ENCODE results near the gene PDCL3. TPM values are rescaled to one million over a fixed set of nuclear protein-coding genes. Genes with fewer than 3 reads are reported as not detected.
A peak's percentile ranks its signal among the peaks of the same experiment; 100 is the strongest.

PDCL3 gene
- polyA plus RNA-seq, 3 donors = 41.7 to 44.2 (median 42.4) TPM

DNA sequence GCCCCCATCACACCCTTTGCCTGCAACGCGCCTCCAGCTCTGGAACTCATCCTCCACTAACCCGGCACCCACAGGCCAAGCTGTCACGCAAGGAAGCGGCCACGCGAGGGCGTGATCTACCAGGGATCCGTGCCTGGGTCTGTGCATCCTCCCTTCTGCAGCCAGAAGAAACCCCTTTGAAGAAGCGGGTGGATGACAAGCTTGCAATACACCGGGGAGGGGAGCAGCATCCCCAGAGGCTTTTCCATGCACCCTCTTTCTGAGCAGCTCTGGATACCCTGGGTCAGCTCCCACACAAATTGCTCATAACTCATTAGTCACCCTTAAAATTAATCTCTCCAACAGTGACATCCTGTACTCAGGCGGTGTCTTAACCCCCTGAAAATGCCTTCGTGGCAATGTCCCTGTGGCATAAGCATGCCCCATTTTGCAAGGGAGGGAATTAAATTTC is 47.6 kb downstream of the PDCL3 start:
- DNase-seq (ENCODE audit: low read depth in 3 of 3, low spot score in 2 of 3) = peak in 1 of 3 donors; percentile 38

DNA sequence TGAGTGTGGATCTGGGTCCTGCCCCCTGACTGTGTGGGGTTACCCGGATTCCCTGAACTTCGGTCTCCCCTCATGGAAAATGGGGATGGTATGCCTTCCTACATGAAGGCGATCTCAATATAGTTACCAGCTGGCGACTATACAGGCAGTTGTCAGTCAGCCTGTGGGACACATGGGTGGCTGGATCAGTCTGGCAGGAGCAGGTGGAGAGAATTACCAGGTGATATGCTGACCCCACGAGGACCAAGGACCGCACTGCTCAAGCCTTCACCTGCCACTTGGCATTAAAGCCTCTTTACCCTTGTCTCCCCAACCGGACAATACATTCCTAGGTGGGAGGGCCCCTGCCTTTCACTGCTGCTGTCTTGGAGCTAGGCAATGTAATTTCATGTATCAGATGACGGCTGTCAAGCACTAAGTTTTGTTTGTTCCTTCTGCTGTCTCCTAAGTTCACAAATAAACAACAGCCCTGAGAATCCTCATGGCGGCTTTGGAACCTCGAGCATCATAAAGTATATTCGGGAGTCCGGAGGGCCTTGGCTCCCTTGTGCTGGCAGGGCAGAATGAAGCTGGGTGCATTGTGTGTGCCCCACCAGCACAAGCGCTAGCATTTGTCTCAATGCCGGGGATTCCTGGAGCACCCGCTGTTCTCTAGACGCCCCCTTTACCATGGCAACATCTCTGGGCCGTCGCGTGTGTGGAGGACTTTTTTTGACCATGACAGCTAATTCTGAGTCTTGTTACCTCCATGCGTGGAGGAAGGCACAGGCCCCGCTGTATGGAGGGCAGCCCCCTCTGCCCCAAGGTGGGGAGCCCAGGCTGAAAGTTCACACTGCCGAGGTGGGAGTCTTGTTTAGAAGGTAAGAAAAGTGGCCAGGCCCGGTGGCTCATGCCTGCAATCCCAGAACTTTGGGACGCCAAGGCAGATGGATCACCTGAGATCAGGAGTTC is 48.6 kb downstream of the PDCL3 start:
- DNase-seq (ENCODE audit: low read depth in 3 of 3, low spot score in 2 of 3) = no peak

DNA sequence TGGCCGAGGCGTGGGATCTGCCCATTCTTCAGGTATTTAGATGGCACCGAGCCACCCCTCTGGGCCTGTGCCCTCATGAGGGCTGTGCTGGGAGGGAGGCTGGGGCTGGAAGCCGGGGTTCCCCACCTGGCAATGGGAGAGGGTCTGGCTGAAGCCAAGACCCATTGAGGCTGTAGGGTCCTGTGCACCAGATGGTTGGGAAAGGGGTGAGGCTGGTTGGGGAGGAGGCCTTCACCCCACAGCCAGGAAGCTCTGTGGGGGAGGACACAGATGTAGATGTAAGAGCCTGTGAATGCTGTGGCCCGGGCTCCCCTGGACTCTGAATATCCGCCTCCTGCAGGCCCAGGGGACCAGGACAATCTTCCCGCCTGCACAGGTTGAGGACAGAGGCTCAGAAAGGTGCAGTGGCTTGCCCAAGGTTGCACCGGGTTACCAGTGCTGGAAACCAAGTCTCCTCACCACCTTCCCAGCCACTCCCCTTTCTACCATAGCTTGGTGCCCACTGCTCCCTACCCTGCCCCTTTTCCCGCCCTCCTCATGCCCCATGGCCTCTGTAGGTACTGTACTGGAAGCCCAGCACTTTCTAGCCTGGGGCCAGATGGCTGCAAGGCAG is 49.7 kb downstream of the PDCL3 start:
- no peak for DNase-seq (ENCODE audit: low read depth in 3 of 3, low spot score in 2 of 3)

DNA sequence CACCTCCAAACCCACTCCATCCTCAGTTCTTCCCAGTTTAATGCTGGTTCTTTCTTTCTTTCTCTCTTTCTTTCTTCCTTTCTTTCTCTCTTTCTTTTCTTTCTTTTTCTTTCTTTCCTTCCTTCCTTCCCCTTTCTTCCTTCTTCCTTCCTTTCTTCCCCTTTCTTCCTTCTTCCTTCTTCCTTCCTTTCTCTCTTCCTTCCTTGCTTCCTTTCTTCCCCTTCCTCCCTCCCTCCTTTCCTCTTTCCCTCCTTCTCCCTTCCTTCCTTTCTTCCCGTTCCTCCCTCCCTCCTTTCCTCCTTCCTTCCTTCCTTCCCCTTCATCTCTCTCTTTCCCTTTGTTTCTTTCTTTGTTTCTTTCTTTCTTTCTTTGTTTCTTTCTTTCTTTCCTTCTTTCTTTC is 50.9 kb downstream of the PDCL3 start:
- DNase-seq (ENCODE audit: low read depth in 3 of 3, low spot score in 2 of 3) = no peak

DNA sequence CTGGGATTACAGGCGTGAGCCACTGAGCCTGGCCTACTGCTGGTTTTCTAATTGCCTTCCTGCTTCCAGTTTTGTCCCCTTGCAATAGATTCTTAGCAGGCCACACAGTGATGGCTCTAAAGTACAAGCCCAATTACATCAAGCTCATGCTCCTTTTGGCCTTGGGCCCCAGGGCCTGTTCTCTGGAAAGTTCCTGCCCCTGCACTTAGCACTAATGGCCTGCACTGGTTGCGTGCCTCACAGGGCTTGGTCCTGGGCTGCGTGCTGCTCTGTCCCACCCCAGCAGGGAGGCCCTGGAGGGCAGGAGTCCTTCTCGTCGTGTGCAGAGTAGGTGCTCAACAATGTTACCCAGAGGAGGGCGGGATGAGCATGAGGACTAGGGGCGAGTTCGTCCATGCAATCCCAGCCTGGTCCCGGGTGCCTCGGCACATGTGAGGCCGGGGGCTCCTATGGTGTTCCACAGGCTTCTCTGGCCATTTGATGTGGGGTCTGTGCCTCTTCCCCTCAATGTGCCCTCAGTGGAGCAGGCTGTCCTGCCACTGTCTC is 51.7 kb downstream of the PDCL3 start:
- no peak for DNase-seq (ENCODE audit: low read depth in 3 of 3, low spot score in 2 of 3)

DNA sequence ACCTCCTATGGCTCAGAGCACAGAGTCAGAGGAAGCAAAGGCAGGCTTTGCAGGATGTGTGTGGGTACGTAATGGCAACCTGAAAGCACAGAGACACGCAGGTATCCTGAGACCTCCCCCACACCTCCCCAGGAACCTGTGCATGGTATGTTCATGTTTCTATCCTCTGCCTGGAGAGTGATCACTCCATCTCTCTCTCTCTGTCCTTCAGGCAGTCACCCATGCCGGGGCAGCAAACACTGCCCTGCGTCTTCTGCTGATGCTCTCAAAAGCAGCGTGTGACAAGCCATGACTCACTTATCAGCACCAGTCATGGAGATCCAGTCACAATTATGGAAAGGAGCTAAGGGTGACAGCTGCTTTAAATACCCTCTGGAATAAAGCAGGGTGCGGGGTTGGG is 52.7 kb downstream of the PDCL3 start:
- DNase-seq (ENCODE audit: low read depth in 3 of 3, low spot score in 2 of 3) = no peak

DNA sequence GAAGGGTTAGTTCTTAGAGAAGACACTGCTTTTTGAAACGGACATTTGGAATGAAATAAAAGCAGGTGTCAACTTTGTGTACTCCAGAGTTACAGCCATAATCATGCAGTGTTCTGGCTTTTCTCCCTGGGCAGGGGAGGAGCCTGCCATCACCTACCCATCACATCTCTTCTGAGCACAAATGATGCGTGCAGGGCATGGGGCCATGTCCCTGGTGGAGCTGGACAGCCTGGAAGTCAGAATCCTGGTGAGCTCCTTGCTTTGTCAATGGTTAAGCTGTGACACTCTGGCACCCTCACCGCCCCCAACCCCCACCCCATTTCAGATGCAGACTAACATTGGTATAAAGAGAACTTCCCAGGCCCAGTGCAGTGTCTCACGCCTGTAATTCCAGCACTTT is 53.1 kb downstream of the PDCL3 start:
- DNase-seq (ENCODE audit: low read depth in 3 of 3, low spot score in 2 of 3) = no peak

DNA sequence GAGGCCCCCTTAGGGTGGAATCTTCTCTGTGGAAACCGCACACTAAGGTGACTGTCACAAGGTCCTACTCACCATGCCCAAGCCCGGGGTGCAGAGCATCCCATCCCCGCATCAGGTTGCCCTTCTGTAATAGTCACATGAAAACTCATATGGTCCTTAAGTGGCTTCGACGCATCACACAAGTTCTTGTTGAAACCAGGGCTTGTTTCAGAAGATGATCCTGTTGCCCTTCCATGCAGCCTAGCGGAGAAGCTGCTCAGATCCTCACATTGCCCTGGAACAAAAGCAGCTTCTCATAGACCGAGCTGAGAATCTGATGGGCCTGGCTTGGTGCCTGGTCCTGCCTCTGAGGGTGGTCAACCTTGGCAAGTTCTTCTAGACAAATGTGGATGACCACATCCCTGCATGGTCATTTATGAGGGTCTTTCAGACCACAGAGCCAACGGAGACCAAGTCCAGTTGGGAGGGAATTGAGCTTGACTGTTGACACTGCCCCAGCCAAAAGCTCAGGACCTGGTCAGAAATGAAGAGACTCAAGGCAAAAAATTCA is 54.1 kb downstream of the PDCL3 start:
- no peak for DNase-seq (ENCODE audit: low read depth in 3 of 3, low spot score in 2 of 3)

DNA sequence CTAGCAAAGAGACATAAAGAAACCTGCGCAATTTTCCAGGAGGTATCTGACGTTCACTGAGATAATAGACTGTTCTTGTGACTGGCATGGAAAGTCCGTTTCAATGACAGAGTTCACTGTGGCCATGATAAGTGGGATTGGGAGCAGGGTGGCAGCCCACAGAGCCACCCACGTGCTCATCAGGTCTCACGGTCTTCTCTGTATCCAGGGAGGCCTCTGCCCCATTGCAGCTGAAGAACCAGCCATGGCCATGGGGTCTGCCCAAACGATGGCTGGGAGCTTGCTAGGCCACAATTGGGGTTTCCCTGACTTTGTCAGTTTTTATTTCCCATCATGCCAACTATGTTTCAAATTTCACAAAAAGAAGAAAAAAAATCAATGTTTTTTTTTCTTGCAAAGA is 57.2 kb downstream of the PDCL3 start:
- DNase-seq (ENCODE audit: low read depth in 3 of 3, low spot score in 2 of 3) = no peak

DNA sequence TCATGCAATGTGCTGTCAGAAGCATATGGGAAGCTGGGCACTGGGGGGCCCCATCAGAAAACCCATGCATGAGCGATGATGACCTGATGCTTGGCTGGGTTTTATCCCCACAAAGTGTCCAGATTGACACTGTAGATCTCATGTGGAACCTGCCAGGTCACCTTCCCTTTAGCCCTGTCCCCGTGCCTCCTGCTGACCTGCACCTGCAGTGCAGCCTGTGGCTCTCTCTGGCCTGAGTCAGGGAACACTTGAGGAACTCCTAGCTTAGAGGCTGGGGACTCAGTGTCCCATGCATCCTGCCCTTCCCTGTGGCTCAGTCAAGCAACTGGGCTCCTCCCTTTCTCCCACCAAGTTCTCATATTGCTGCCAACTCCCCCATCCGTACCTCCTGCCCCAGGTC is 57.7 kb downstream of the PDCL3 start:
- DNase-seq (ENCODE audit: low read depth in 3 of 3, low spot score in 2 of 3) = no peak

DNA sequence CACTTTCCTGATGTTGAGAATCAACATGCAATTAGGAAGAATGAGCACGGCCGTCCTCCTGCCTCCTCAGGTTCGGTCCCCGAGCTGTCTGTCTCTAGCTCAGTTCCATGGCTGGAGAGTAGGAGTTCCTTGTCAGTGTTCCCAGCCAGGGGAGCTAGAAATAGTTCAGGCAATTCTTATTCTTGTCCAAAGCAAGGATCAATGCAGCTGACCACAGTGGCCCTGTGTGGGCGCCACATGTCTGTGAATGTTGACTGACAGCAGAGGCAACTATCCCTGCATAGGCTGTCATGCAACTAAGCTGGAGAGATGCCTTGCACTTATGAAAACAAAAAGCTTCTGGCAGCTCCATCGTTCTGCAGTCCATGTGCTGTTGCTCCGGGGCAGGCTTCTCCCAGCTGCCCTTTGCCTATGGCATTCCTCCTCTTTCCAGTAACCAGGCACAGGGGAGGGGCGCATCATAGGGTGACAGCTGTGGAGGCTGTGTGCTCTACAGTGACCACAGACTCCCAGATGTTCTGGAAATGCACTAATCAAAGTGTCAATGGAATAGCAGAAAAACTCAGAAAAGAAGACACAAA is 58.7 kb downstream of the PDCL3 start:
- DNase-seq (ENCODE audit: low read depth in 3 of 3, low spot score in 2 of 3) = no peak

DNA sequence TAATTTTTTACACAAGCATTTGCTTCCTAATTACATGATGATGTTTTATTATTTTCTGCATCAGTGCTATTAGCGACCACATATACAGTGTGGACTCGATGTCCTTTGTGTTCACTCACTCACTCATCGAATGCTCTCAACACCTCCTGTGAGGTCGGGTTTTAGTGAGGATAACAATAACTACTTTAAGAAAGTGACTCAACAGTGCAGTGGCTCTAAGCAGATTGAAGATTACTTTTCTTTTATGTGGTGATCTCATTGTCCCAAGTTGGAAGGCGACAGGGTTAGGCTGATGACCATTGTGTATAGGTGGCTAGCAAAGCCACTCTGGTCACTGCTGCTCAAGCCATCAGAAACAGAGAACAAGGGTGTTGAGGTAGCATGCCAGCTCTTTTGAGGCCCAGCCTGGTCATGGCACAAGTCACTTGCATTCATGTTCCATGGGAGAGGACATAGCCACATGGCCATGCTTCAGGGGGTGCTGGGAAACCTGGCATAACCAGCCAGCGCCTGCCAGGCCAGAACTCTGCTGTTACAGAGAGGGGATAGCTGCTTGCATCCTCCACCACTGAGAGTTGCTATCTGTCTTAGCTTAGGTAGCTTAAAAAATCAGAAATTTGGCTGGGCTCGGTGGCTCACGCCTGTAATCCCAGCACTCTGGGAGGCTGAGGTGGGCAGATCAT is 60.4 kb downstream of the PDCL3 start:
- no peak for DNase-seq (ENCODE audit: low read depth in 3 of 3, low spot score in 2 of 3)

DNA sequence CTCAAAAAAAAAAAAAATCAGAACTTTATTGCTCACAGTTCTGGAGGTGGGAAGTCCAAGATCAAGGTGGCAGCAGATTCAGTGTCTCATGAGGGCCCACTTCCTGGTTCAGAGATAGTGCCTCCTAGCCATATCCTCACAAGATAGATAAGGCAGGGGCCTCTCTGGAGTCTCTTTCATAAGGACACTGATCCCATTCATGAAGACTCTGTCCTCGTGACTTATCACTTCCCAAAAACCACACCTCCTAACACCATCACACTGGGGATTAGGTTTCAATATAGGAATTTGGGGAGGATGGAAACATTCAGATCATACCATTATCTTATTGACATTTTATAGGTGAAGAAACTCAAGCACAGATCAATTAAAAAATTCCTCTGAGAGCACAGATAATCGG is 61.1 kb downstream of the PDCL3 start:
- no peak for DNase-seq (ENCODE audit: low read depth in 3 of 3, low spot score in 2 of 3)

DNA sequence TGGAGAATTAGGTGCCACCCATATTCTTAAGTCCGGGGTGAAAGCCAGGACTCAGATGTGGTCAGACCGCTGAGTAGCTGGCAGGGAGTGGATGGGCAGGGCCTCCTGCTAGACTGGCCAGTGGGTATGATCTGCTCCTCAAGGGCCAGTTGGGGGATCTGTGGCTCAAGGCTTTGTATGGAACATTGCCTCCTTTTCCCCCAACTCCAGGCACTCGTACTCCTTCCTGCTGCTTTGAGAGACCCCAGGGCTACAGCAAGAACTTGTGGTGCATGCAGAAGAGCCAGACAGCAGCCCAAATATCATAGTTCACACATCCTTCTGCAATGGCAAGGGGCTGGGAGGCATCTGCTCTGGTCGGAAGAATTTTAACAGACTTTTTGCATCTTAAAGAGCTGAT is 61.7 kb downstream of the PDCL3 start:
- DNase-seq (ENCODE audit: low read depth in 3 of 3, low spot score in 2 of 3) = no peak

DNA sequence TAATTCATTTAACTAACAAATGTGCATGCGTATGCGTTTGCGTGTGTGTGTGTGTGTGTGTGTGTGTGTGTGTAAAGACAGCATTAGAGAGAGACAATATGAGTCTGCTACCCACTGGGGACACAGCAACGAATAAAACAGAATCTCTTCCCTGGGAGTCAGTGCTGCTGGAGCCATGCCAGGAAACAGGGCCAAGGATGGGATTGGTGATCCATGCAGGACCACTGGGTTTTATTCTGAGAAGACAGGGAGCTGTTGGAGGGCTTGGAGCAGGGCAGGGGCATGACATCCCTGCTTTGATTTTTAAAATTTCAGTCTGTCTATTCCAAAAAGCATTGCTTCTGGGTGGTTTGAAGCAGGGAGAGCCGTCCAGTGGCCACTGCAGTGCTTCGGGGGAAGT is 62.9 kb downstream of the PDCL3 start:
- no peak for DNase-seq (ENCODE audit: low read depth in 3 of 3, low spot score in 2 of 3)

Other genes with a start within 250 kb of the PDCL3 start
- gene LONRF2, start 240.5 kb upstream of the PDCL3 start, polyA plus RNA-seq (ENCODE audit: insufficient read length in 3 of 3) = 1 to 10 TPM; 2.6 to 2.9 (median 2.8) TPM
- gene CHST10, start 145.3 kb upstream of the PDCL3 start, polyA plus RNA-seq (ENCODE audit: insufficient read length in 3 of 3) = 10 to 100 TPM; 22.5 to 24.4 (median 23.0) TPM
- gene NMS, start 92.5 kb upstream of the PDCL3 start, polyA plus RNA-seq (ENCODE audit: insufficient read length in 3 of 3) = not detected

Measured in right renal cortex interstitium (tissue), 3 donors.